LoVo (cell line): Measurements from ENCODE around the gene TTC22.
A peak's percentile ranks its signal among the peaks of the same experiment; 100 is the strongest.

Experiments used
- DNase-seq: peaks from one replicate; pipeline ENCODE4 v3.0.0-alpha.2; 2016; ENCODE audit warnings: low spot score

Gene TTC22

GRCh38 chr1:54834007-54834541 is 33.0 kb upstream of the TTC22 start:
- no peak for DNase-seq

DNA sequence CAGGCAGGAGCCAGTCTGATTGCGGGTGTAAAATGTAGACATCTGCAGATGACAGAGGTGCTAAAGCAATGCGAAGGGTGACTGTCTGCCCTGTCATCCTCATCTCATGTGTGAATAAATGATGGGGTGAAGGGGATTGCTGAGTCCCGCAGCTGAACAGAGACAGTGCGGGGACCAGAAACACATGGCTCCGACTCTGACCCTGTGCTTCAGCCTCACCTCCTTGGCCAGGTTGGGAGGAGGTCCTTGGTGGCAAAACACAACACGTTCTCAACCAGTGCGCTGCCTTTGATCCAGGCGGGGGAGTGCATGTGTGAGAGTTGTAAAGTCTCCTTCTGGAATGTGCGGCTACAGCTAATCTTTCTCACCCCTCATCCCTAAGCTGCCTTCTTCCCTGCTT is 32.0 kb upstream of the TTC22 start:
- DNase-seq: no peak

DNA sequence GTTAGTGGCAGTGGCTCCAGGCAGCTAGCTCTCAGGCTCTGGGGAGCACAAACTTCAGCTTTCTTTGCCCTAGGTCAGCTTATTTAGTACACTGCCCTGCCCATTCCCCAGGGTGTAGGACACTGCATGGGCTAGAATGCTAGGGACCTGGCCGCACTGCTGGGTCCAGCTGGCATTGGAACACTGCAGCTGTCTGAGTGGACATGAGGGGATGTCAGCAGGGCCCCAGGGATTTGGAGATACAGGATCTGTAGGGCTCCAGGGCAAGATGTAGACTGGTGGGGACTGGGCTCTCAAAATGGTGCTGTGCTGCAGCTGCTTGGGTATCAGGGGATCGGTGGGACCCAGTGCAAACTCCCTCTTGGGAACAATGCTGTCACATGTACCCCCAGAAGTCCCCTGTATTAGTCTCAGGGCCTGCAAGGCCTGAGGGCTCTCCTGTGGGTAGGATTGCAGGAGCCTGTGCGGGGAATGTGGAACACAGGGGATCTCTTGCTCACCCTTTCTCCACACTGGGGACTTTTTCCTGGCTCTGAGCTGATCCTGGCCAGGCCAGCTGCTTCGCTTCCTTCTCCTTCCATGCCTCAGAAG is 25.2 kb upstream of the TTC22 start:
- no peak for DNase-seq

DNA sequence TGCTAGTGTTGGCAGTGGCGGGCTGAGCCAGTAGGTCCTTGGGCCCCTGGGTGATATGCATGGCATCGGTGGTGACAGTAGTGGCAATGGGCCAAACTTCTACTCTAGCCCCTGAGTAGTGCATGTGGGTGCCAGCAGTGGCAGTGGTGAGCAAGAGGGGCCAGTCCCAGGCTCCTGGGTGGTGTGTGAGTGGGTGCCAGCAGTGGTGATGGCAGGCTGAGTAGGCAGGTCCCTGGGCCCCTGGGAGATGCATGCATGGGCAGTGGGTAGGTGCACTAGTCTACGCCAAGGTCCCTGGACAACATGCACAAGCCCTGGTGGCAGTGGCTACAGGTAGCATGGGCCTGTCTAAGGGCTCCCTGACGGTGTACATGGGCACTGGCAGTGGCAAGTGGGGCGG is 24.6 kb upstream of the TTC22 start:
- no peak for DNase-seq

GRCh38 chr1:54823670-54824069 is 22.5 kb upstream of the TTC22 start:
- DNase-seq: no peak

GRCh38 chr1:54819733-54820132 is 18.6 kb upstream of the TTC22 start:
- no peak for DNase-seq

- no peak for DNase-seq
Observed at GRCh38 chr1:54819195-54819536, 18.0 kb upstream of the TTC22 start.

- DNase-seq: no peak
Observed at GRCh38 chr1:54818461-54819194, 17.5 kb upstream of the TTC22 start.

- DNase-seq: no peak
Observed at GRCh38 chr1:54816951-54817350, 15.8 kb upstream of the TTC22 start.

GRCh38 chr1:54816130-54816529 is 15.0 kb upstream of the TTC22 start:
- no peak for DNase-seq

DNA sequence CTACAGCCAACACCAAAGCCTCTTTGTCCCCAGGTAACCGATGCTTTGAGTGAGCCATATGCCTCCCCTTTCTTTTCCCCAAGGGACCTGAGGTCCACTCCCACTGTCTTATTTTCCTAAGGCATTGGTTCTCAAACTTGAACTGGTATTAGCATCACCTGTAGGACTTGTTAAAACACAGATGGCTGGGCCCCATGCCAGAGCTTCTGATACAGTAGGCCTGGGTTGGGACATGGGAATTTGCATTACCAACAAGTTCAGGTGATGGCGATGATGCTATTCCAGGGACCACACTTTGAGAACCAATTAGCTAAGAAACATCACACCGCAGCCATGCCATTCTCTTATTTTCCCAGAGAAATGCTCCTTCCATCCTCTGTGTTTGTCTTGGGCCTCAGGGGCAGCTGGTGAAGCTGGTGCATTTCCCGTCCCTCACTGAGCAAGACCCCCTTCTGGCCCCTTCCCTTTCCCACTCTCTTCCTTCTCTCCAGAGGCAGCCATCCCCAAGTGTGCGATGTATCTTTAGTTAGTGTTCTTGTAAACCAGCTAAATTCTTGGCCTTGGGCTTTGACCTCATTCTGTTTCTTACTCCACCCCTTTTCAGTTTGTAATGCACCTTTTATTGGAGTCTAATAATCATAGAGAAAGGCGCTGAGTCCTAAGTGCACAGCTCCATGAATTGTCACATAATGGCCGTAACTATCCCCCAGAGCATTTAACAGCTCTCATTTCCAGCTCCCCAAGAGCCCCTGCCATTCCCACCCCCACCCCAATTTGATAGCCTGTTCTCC is 14.2 kb upstream of the TTC22 start:
- no peak for DNase-seq

- DNase-seq: no peak
Observed at GRCh38 chr1:54814571-54814970, 13.4 kb upstream of the TTC22 start.

DNA sequence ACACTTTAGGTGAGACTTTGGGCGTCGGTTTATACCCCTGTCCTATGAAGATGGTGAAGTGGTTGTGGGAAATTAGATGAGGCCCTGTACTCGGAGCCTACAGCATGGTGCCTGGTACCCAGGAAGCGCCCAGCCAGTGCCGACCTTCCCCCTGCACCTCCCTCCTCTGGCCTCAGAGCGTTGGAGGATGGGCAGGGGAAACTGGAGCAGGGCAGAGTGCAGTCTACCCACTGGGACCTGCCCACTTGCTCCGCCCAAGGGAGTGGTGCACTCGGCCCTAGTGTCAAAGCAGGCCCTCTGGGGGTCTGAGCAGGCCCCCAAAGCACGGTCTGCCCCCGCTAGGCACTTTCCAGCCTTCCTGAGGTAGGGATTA is 13.0 kb upstream of the TTC22 start:
- DNase-seq: no peak

- no peak for DNase-seq
Observed at GRCh38 chr1:54813485-54814125, 12.5 kb upstream of the TTC22 start.

DNA sequence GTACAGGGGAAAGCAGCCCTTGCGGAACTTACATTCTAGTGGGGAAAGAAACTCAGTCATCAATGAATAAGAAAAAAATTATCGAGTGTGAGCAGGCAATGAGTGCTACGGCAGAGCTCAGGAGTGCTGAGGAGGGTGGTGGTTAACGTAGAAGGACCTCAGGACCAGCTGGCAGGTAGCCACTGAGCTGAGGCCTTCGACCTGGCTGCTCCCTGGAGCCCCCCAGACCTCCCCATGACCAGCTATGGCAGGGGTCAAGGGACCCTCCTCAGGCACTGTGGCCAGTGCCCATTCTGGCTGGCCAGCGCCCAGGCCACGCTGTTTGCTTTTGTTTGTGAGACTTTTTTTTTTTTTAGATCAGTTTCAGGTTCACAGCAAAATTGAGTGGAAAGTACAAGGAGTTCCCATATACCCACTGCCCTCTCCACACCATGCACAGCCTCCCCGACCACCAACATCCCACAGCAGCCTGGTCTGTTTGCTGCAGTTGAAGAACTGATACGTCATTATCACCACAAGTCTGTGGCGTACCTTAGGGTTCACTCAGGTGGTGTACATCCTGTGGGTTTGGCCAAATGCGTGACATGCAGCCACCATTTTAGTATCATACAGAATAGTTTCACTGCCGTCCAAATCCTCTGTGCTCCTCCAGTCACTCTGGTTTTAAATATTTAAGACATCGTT is 11.8 kb upstream of the TTC22 start:
- no peak for DNase-seq

DNA sequence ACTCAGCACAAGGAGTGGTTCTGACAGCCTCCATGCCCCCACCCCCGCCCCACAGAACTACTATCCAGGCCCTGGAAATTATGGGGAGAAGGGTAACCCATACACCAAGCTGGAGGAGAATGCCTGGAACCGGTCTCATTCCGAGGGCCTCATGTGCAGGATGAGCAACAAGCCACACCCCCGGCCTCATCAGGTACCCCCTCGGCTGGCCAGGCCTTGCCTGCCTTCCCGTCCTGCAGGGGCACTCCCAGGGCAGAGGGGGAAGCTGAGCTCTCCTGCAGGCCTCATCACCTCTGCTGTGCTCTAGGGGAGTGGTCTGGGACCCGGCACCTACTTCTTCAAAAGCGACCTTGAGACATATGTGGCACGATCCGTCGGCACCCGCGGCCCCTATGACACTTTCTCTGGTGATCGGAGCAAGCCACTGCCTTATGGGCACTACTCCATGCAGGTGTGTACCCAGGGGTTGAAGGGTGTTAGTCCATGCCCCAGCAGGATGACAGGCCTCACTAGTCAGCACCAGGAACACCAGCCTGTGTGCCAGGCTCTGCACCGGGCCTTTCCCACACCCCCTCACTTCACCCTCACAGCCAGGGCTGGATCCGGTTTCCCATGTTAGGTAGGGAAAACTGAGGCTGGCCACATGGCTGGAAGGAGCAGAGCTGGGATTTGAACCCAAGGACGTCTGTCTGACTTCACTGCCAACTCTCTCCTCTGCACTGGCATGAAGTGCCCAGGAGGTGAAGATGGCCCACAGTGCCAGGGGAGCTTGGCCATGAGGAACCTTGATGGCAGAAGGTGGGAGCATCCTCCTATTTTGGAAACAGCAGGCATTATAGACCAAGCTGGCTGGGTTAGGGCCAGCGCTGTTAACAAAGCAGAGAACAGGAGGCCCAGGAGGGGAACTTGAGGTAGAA is 10.9 kb upstream of the TTC22 start:
- DNase-seq: no peak

- DNase-seq: no peak
Observed at GRCh38 chr1:54811066-54811465, 9.9 kb upstream of the TTC22 start.

DNA sequence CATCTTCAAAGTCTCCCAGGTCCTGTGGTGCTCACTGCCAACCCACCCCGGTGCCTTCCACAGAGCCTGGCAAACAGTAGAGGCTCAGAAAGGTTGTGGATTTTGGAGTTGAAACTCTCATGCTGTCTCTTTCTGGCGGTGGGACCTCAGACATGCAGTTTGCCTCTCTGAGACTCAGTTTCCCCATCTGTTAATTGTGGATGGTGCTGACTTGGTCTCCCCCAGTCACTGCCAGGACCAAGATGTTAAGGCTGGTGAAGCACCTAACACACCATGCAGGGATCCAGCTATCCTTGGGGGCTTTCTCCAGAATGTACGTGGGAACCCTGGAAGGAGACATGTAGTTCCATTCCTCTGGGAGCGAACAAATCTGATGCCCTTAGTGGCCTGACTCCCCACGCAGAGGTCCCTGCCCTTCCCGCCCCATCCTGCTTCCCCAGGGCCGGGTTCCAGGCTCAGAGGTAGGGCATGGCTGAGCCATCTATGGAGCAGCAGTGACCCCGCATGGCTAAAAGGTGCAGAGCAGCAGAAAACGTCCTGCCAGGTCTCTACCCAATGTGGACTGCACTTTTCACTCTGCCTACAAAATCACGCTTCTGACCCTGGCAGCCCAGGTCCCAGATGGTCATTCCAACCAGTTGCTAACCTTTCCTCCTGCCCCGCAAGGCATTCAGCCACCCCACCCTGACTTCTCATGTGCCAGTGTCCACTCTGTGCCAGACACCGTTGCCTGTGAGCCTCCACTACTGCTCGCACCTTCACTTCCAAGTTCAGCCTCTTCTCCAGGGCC is 9.2 kb upstream of the TTC22 start:
- peak; percentile 65 for DNase-seq

DNA sequence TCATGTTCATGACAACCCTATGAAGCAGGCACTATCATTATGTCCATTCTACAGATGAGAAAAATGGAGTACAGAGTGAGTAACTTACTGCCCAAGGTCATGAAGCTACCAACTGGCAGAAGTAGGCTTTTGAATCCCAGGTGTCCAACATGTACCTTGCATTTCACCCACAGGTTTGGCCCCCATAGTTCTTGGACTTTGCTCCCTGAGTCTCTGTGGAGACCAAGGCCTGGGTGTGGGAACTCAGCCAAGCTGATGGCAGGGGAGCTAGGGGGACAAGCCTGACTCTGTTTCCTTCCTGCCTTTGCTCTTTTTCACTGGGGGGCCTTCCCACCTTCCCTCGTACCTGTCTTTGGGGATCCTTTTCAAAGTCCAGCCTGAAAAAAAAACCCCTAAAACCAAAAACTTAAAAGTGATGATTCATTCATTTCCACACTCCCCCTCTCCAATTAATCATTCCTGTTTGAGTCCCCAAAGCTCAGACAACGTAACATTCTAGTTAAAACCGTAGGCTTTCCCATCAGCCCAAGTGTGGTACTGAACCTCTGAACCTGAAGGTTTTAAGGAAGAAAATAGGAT is 8.5 kb upstream of the TTC22 start:
- DNase-seq: peak; percentile 45
